Lower leg skin (tissue), 4 donors: ENCODE measurements around the gene PCDH9. TPM values are rescaled to one million over a fixed set of nuclear protein-coding genes. Genes with fewer than 3 reads are reported as not detected.

ENCODE experiments used
- DNase-seq, 2 donors: peaks; one replicate each; pipeline ENCODE4 v3.0.0-alpha.2; 2019; ENCODE audit warnings: low spot score in 2 of 2
- H3K4me3 ChIP-seq: fragments of 200-600 bp; sonication (generic); 2 replicates; pipeline ENCODE4 v1.5.1; 2017; ENCODE audit warnings: mild to moderate bottlenecking, low read depth; ENCODE audit not compliant: poor library complexity, severe bottlenecking
- CTCF ChIP-seq, 3 donors: fragments of 450-650 bp; IDR thresholded peaks; one replicate each; pipeline ENCODE4 v1.5.1; 2016; ENCODE audit warnings: antibody characterized with exemption in 3 of 3, mild to moderate bottlenecking in 3 of 3, moderate library complexity in 2 of 3
- POLR2A ChIP-seq, 2 donors: fragments of 450-650 bp; IDR thresholded peaks; one replicate each; pipeline ENCODE4 v1.6.1; 2016 to 2017; ENCODE audit warnings: antibody characterized with exemption in 2 of 2, mild to moderate bottlenecking in 1 of 2, moderate library complexity in 1 of 2
- WGBS, 2 donors: methylation state at CpG; one replicate each; pipeline ENCODE4 v1.1.5; 2018; 5-methylcytosine and 5-hydroxymethylcytosine counted together
- intact Hi-C: fragments of 100-400 bp; cut with DNase I; formaldehyde crosslinking; loops from one replicate; pipeline ENCODE4 v1.15.0; 2023; ENCODE audit warnings: low total_unique reads
- total RNA-seq, 4 donors: library from RNA; depleted of rRNA; stranded (reverse); fragments of >200 nt; gene quantifications; one replicate each; pipeline ENCODE4 v1.1.0, GENCODE V29; 2016

Gene PCDH9
- total RNA-seq, 4 donors from 2014 or later = 0.21 to 0.84 (median 0.36) TPM

DNA sequence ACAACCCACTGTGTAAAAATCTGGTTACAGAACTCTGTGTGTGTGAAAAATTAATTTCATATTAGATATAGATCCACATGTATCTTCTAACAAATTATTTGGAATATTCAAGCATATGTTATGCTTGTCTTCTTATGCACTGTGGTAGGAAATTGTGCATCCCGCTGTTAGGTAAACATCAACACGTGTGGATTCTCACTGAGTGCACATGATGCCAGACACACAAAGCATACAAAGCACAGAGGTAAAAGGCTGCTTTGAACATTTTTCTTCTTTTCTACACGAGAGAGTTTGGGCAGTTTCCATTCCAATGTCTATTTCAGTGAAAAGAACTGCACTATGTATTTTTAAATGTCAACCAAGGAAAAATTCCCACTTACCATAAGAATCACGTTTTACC is 354.9 kb downstream of the PCDH9 start:
- intact Hi-C loops = no loop called here
- DNase-seq = no peak
- 52% methylated on average over 4 of the region's 4 CpGs for WGBS, 2 donors
- H3K4me3 ChIP-seq = no peak overlapping the region
- TF ChIP-seq POLR2A (IDR thresholded peaks at IDR 0.05) (no peak), CTCF (IDR thresholded peaks at IDR 0.05) (no peak)

GRCh38 chr13:66864627-66865026 is 365.5 kb downstream of the PCDH9 start:
- TF ChIP-seq POLR2A (IDR thresholded peaks at IDR 0.05) = no peak
- no peak for TF ChIP-seq CTCF (IDR thresholded peaks at IDR 0.05)
- intact Hi-C loops = no loop called here
- no peak overlapping the region for H3K4me3 ChIP-seq
- 44 to 57% methylated on average over 3 of the region's 3 CpGs for WGBS, 2 donors
- no peak for DNase-seq

DNA sequence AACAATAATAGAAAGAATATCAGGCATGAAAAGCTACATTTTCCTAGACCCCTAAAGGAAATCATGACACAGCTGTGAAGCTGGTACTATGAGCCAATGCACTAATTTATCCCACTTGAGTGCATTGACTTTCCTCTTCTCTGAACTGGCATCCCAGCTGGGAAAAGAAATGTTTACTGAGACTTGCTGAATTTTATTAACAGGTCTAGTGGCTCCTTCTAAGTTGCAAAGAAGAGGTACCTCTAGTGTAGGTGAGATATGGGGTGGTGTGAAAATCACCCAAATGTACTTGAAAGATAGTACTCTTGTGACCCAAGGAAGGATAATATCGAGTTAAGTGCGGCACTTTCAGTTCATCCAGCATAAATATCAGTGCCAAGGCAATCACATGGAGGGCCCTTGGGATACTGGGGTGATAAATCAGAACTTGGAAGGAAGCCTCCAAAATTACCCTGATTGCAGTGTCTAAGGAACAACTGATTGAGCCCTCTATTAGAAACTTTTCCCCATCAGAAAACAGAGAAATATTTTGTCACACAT is 369.2 kb downstream of the PCDH9 start:
- DNase-seq = no peak
- no peak overlapping the region for H3K4me3 ChIP-seq
- intact Hi-C loops = no loop called here
- WGBS, 2 donors = 63 to 72% methylated on average over 2 of the region's 2 CpGs
- no peak for TF ChIP-seq POLR2A (IDR thresholded peaks at IDR 0.05)
- no peak for TF ChIP-seq CTCF (IDR thresholded peaks at IDR 0.05)

DNA sequence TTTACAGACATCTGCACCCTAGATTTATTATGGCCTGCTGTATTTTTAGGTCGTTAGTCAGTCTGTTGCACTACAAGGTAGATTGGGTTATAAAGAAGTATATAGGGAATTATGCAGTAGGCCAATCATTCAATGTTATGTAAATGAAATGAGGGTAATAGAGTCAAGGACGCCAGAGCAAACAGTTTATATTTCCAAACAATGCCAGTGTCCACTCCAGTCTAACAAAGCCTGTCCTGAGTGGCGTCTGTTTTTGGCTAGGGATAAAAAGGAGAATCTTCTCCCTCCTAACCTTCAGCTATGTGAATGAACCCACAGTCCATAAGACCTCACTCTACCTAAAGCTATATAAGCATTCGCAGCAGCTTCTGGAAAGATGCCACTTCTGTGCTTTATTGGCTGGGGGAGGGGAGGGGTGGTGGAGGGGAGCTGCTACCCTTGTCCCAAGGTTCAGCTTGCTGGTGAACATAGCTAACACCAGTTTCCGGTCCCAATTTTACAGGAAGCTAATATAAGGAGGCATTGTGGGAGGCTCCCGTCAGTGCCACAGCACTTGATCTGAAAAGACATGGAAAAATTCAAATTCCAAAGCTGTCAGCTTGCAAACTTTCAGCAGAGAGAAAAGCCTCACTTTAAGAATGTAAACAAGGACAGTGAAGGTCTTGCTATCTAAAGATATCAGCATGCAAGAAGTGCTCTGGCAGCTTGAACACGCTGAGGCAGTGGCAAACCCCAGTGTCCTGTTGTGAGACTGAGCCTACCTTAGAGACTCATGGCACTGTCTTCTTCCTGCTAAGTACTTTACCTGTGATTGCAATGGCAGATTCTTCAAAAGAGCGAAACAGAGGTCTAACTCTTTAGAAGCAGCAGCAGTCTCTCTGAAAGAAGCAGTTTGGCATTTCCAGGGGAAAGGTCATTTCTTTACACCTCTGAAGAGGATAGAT is 369.9 kb downstream of the PCDH9 start:
- H3K4me3 ChIP-seq = no peak overlapping the region
- TF ChIP-seq POLR2A (IDR thresholded peaks at IDR 0.05) (no peak), CTCF (IDR thresholded peaks at IDR 0.05) (no peak)
- 76 to 86% methylated on average over 8 of the region's 8 CpGs for WGBS, 2 donors
- no peak for DNase-seq
- intact Hi-C loops = no loop called here

DNA sequence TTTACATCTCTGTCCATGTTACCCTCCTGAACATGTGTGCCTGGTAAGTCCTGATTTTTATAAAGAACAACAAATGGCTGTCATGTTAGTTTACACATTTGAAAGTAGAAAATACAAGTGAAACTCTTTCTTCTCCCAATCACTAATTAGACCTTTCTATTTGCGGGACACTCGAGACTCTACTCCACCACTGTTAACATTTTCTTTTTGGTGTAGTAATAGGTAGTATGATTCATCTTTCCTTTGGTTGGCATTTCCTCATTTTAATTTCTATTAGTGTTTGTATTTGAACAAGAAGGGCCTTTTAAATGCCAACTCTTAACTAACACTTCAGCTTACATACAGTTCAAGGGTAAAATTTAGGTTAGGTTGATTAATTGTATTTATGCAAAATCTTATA is 371.1 kb downstream of the PCDH9 start:
- H3K4me3 ChIP-seq = no peak overlapping the region
- WGBS, 2 donors = 67 to 79% methylated on average over 2 of the region's 2 CpGs
- TF ChIP-seq POLR2A (IDR thresholded peaks at IDR 0.05) (no peak), CTCF (IDR thresholded peaks at IDR 0.05) (no peak)
- DNase-seq = no peak
- intact Hi-C loops = no loop called here
